ENCODE data around the gene RPS6KC1.

DNA sequence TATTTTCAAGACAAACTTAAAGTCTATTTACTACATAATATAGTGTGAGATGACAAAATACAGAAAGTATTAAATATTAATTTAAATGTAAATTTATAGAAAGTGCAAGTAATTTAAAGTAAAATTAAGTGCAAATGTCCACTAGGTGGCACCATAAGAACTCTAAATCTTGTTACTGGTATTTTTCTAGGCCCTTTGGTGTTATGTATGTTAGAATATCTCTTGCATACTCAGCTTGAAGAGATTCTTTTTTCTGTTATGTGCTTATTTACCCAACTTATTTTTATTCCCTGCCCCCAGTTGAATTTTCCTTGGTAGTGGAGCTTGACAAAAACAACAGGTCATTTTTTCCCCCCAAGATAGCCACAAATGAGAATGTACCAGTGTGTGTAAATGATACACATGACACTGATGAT is 71.5 kb downstream of the RPS6KC1 start:
- TF ChIP-seq CTCF (IDR thresholded peaks at IDR 0.05) (peak in 3 of 6 experiments; percentile 19 to 40 (median 32)), POLR2AphosphoS5 (IDR thresholded peaks at IDR 0.05) (no peak), POLR2A (IDR thresholded peaks at IDR 0.05) (no peak)

Measured in upper lobe of left lung (tissue), 4 donors.